Neural progenitor cell (in vitro differentiated cells): Measurements from ENCODE around the gene STIM1. TPM values are rescaled to one million over a fixed set of nuclear protein-coding genes. Genes with fewer than 3 reads are reported as not detected.

ENCODE experiments used
- DNase-seq: peaks from one replicate; pipeline ENCODE4 v3.0.0-alpha.2; 2016; ENCODE audit warnings: low spot score
- H2AFZ ChIP-seq: fragments of 200-600 bp; sonication (generic); replicated peaks from 2 replicates; pipeline ENCODE4 v1.6.1; 2016; ENCODE audit warnings: antibody characterized with exemption
- H3F3A ChIP-seq: fragments of 200-600 bp; sonication (generic); 2 replicates; pipeline ENCODE4 v1.6.1; 2016; ENCODE audit warnings: antibody characterized with exemption, low read depth
- H3K27ac ChIP-seq: fragments of 200-600 bp; sonication (generic); 2 replicates; pipeline ENCODE4 v1.5.1; 2016; ENCODE audit warnings: mild to moderate bottlenecking
- H3K27me3 ChIP-seq: fragments of 200-600 bp; sonication (generic); 2 replicates; pipeline ENCODE4 v1.6.1; 2016; ENCODE audit warnings: mild to moderate bottlenecking, moderate library complexity
- H3K36me3 ChIP-seq: fragments of 200-600 bp; sonication (generic); 2 replicates; pipeline ENCODE4 v1.5.1; 2016
- H3K4me1 ChIP-seq: fragments of 200-600 bp; sonication (generic); 2 replicates; pipeline ENCODE4 v1.6.1; 2016; ENCODE audit warnings: mixed run types
- H3K4me2 ChIP-seq: fragments of 200-600 bp; sonication (generic); 2 replicates; pipeline ENCODE4 v1.6.1; 2016
- H3K4me3 ChIP-seq: fragments of 200-600 bp; sonication (generic); 2 replicates; pipeline ENCODE4 v1.5.1; 2016
- H3K79me2 ChIP-seq: fragments of 200-600 bp; sonication (generic); 2 replicates; pipeline ENCODE4 v1.6.1; 2016; ENCODE audit warnings: low read depth
- H3K9ac ChIP-seq: fragments of 200-600 bp; sonication (generic); 2 replicates; pipeline ENCODE4 v1.6.1; 2016
- H3K9me3 ChIP-seq: fragments of 200-600 bp; sonication (generic); 2 replicates; pipeline ENCODE4 v1.5.1; 2016; ENCODE audit warnings: low read depth
- H4K20me1 ChIP-seq: fragments of 200-600 bp; sonication (generic); 2 replicates; pipeline ENCODE4 v1.6.1; 2016; ENCODE audit warnings: low read depth
- H3K27ac Mint-ChIP-seq: 3 replicates; pipeline ENCODE4 v1.8.0; 2021; ENCODE audit warnings: mixed read lengths
- H3K27me3 Mint-ChIP-seq: 2 replicates; pipeline ENCODE4 v1.8.0; 2022; ENCODE audit warnings: low read depth, mild to moderate bottlenecking, inconsistent platforms, moderate library complexity, mixed read lengths; ENCODE audit not compliant: insufficient read depth
- H3K36me3 Mint-ChIP-seq: 3 replicates; pipeline ENCODE4 v1.8.0; 2021; ENCODE audit warnings: mixed read lengths
- H3K4me1 Mint-ChIP-seq: 3 replicates; pipeline ENCODE4 v1.8.0; 2021; ENCODE audit warnings: mixed read lengths
- H3K4me3 Mint-ChIP-seq: 3 replicates; pipeline ENCODE4 v1.8.0; 2021; ENCODE audit warnings: mild to moderate bottlenecking, moderate library complexity, mixed read lengths
- H3K9me3 Mint-ChIP-seq: 3 replicates; pipeline ENCODE4 v1.8.0; 2020; ENCODE audit warnings: mixed read lengths
- CTCF ChIP-seq: fragments of 200-600 bp; sonication (generic); IDR thresholded peaks from 2 replicates; pipeline ENCODE4 v1.5.1; 2017; ENCODE audit warnings: antibody characterized with exemption, mild to moderate bottlenecking
- EZH2 ChIP-seq: fragments of 200-600 bp; sonication (generic); IDR thresholded peaks from 2 replicates; pipeline ENCODE4 v1.6.1; 2017; ENCODE audit warnings: antibody characterized with exemption, mild to moderate bottlenecking, moderate library complexity
- EZH2phosphoT487 ChIP-seq: fragments of 200-600 bp; sonication (generic); IDR thresholded peaks from 2 replicates; pipeline ENCODE4 v1.6.1; 2017; ENCODE audit warnings: antibody characterized with exemption
- total RNA-seq: library from RNA; depleted of rRNA; stranded (reverse); fragments of >200 nt; gene quantifications from 2 replicates; pipeline ENCODE4 v1.2.3, GENCODE V29; 2015; ENCODE audit warnings: low replicate concordance

The STIM1 gene
- total RNA-seq, 1 donor from 2014 or later, result 18.9 TPM

- no peak for DNase-seq
- Mint-ChIP-seq H3K4me1 (no peaks in the 10 kb centered on the region), H3K36me3 (peaks cover 10% of the 10 kb centered on the region), H3K27me3 (no peaks in the 10 kb centered on the region), H3K9me3 (peaks cover 37% of the 10 kb centered on the region), H3K27ac (no peak overlapping the region), H3K4me3 (no peak overlapping the region)
- Histone ChIP-seq H3K79me2 (no peaks in the 10 kb centered on the region), H3K9me3 (peaks cover 8% of the 10 kb centered on the region), H3K36me3 (peaks cover 3% of the 10 kb centered on the region), H3K4me3 (no peak overlapping the region), H3K27ac (no peak overlapping the region), H4K20me1 (no peaks in the 10 kb centered on the region), H3K4me1 (no peaks in the 10 kb centered on the region), H3K9ac (no peak overlapping the region), H2AFZ (no peak overlapping the region), H3F3A (no peaks in the 10 kb centered on the region), H3K4me2 (no peak overlapping the region), H3K27me3 (peaks cover 18% of the 10 kb centered on the region)
- no peak for TF ChIP-seq CTCF
These were observed 137.5 kb downstream of the STIM1 start for GRCh38 chr11:3992964-3993363.

GRCh38 chr11:3994030-3994640 lies 138.7 kb downstream of the STIM1 start:
- Histone ChIP-seq H3K36me3 (peaks cover 3% of the 10 kb centered on the region), H3K79me2 (no peaks in the 10 kb centered on the region), H3K4me1 (no peaks in the 10 kb centered on the region), H3F3A (no peaks in the 10 kb centered on the region), H3K4me3 (no peak overlapping the region), H3K27me3 (peaks cover 9% of the 10 kb centered on the region), H3K4me2 (no peak overlapping the region), H3K27ac (no peak overlapping the region), H2AFZ (no peak overlapping the region), H4K20me1 (no peaks in the 10 kb centered on the region), H3K9me3 (peaks cover 8% of the 10 kb centered on the region), H3K9ac (no peak overlapping the region)
- H3K27ac Mint-ChIP-seq, result no peak overlapping the region
- DNase-seq, result no peak
- H3K36me3 Mint-ChIP-seq, result peaks cover 11% of the 10 kb centered on the region
- TF ChIP-seq EZH2 (no peak), EZH2phosphoT487 (no peak), CTCF (no peak)
- H3K4me1 Mint-ChIP-seq, result no peaks in the 10 kb centered on the region
- H3K4me3 Mint-ChIP-seq, result no peak overlapping the region
- no peaks in the 10 kb centered on the region for H3K27me3 Mint-ChIP-seq
- peaks cover 43% of the 10 kb centered on the region for H3K9me3 Mint-ChIP-seq

GRCh38 chr11:3995307-3995706 lies 139.8 kb downstream of the STIM1 start:
- Histone ChIP-seq H3K27ac (no peak overlapping the region), H3K4me2 (no peak overlapping the region), H3K27me3 (no peaks in the 10 kb centered on the region), H3K9me3 (peaks cover 1% of the 10 kb centered on the region), H3K79me2 (no peaks in the 10 kb centered on the region), H3K4me1 (no peaks in the 10 kb centered on the region), H3K36me3 (peaks cover 3% of the 10 kb centered on the region), H3F3A (no peaks in the 10 kb centered on the region), H4K20me1 (no peaks in the 10 kb centered on the region), H3K4me3 (no peak overlapping the region), H3K9ac (no peak overlapping the region), H2AFZ (no peak overlapping the region)
- DNase-seq, result no peak
- peaks cover 11% of the 10 kb centered on the region for H3K36me3 Mint-ChIP-seq
- no peaks in the 10 kb centered on the region for H3K27me3 Mint-ChIP-seq
- peaks cover 44% of the 10 kb centered on the region for H3K9me3 Mint-ChIP-seq
- no peak overlapping the region for H3K27ac Mint-ChIP-seq
- no peaks in the 10 kb centered on the region for H3K4me1 Mint-ChIP-seq
- no peak for TF ChIP-seq CTCF
- TF ChIP-seq EZH2phosphoT487, result no peak
- TF ChIP-seq EZH2, result no peak
- no peak overlapping the region for H3K4me3 Mint-ChIP-seq
